K562 (cell line): ENCODE results near the gene COG4. TPM values are rescaled to one million over a fixed set of nuclear protein-coding genes. Genes with fewer than 3 reads are reported as not detected.

Experiments used
- C11orf30 ChIP-seq: fragments of 450-650 bp; IDR thresholded peaks from 2 replicates; pipeline ENCODE4 v1.6.1; 2016; ENCODE audit warnings: low read depth, mild to moderate bottlenecking
- CBX5 ChIP-seq: IDR thresholded peaks from 2 replicates; pipeline ENCODE4 v1.6.1; 2014; ENCODE audit warnings: low read depth, borderline replicate concordance
- CHAMP1 ChIP-seq: fragments of 450-650 bp; IDR thresholded peaks from 2 replicates; pipeline ENCODE4 v1.6.1; 2016; ENCODE audit warnings: mild to moderate bottlenecking
- ESRRB ChIP-seq: fragments of 250-450 bp; sonication (Bioruptor Pico); IDR thresholded peaks from 2 replicates; pipeline ENCODE4 v1.5.0; 2020; ENCODE audit warnings: mild to moderate bottlenecking, moderate library complexity, borderline replicate concordance
- GTF2B ChIP-seq: IDR thresholded peaks from 2 replicates; pipeline ENCODE4 v1.6.1; 2011; ENCODE audit not compliant: insufficient read length; ENCODE audit errors: extremely low read depth
- HCFC1 ChIP-seq: IDR thresholded peaks from 2 replicates; pipeline ENCODE4 v1.6.1; 2012; ENCODE audit warnings: low read depth, low read length, improper control_type of control experiment
- HDAC6 ChIP-seq: IDR thresholded peaks from 2 replicates; pipeline ENCODE4 v1.6.1; 2012; ENCODE audit warnings: low read depth, mild to moderate bottlenecking, control low read depth, inconsistent platforms, low read length, moderate library complexity
- MNT ChIP-seq, 2 experiments: fragments of 450-650 bp; conservative IDR thresholded peaks; 2 replicates each; pipeline ENCODE4 v1.6.1; 2017; ENCODE audit warnings: mild to moderate bottlenecking in 2 of 2, moderate library complexity in 2 of 2
- NCOA2 ChIP-seq, 2 experiments: fragments of 450-650 bp; IDR thresholded peaks; 2 replicates each; pipeline ENCODE4 v1.6.1; 2018; ENCODE audit warnings: mild to moderate bottlenecking in 2 of 2, moderate library complexity in 1 of 2; ENCODE audit not compliant: partially characterized antibody in 2 of 2
- SAFB ChIP-seq: fragments of 200-400 bp; formaldehyde crosslinking; IDR thresholded peaks from 2 replicates; pipeline ENCODE4 v1.6.1; 2017; ENCODE audit warnings: low read depth, low read length, borderline replicate concordance
- SIX5 ChIP-seq, 2 experiments: IDR thresholded peaks; 2 replicates each; pipeline ENCODE4 v1.6.1; 2011; ENCODE audit warnings: low read length in 2 of 2, borderline replicate concordance in 1 of 2, low read depth in 1 of 2, mild to moderate bottlenecking in 1 of 2, moderate library complexity in 1 of 2; ENCODE audit not compliant: insufficient read depth in 1 of 2
- SUPT5H ChIP-seq: fragments of 450-650 bp; IDR thresholded peaks from 2 replicates; pipeline ENCODE4 v1.6.1; 2016
- TBP ChIP-seq: optimal IDR thresholded peaks from 2 replicates; pipeline ENCODE3; 2011; ENCODE audit warnings: low read depth, low read length, improper control_type of control experiment
- TCF7L2 ChIP-seq: fragments of 150-350 bp; IDR thresholded peaks from 2 replicates; pipeline ENCODE4 v1.6.1; 2016; ENCODE audit warnings: low read depth, mild to moderate bottlenecking, low read length, moderate library complexity
- TRIM28 ChIP-seq: fragments of 450-650 bp; IDR thresholded peaks from 2 replicates; pipeline ENCODE4 v1.6.1; 2017
- XRCC5 ChIP-seq: fragments of 200-400 bp; formaldehyde crosslinking; IDR thresholded peaks from 2 replicates; pipeline ENCODE4 v1.6.1; 2017; ENCODE audit warnings: low read depth, mild to moderate bottlenecking, low read length
- ZFX ChIP-seq: sonication (generic); formaldehyde crosslinking; IDR thresholded peaks from 2 replicates; pipeline ENCODE4 v1.8.0; 2022; ENCODE audit warnings: mild to moderate bottlenecking, missing genetic modification reagents, moderate library complexity
- ZNF12 ChIP-seq: sonication (generic); formaldehyde crosslinking; IDR thresholded peaks from 2 replicates; pipeline ENCODE4 v1.4.0; 2020; ENCODE audit warnings: mild to moderate bottlenecking, missing genetic modification reagents
- ZNF133 ChIP-seq: fragments of 250-450 bp; sonication (Bioruptor Pico); IDR thresholded peaks from 2 replicates; pipeline ENCODE4 v1.4.0; 2020; ENCODE audit warnings: mild to moderate bottlenecking
- ZNF224 ChIP-seq: sonication (generic); formaldehyde crosslinking; IDR thresholded peaks from 2 replicates; pipeline ENCODE4 v1.8.0; 2022; ENCODE audit warnings: mild to moderate bottlenecking, missing genetic modification reagents
- ZNF277 ChIP-seq: fragments of 250-450 bp; sonication (Bioruptor Pico); IDR thresholded peaks from 2 replicates; pipeline ENCODE4 v1.8.0; 2022; ENCODE audit warnings: inconsistent platforms, mild to moderate bottlenecking, moderate library complexity, borderline replicate concordance
- ZNF282 ChIP-seq: sonication (generic); formaldehyde crosslinking; IDR thresholded peaks from 2 replicates; pipeline ENCODE4 v1.8.1; 2023; ENCODE audit warnings: missing genetic modification reagents
- ZNF551 ChIP-seq: fragments of 250-450 bp; sonication (Bioruptor Pico); IDR thresholded peaks from 2 replicates; pipeline ENCODE4 v1.5.0; 2021; ENCODE audit warnings: mild to moderate bottlenecking, moderate library complexity
- ZNF561 ChIP-seq: fragments of 450-650 bp; formaldehyde crosslinking; conservative IDR thresholded peaks from 2 replicates; pipeline ENCODE4 v1.4.0; 2020; ENCODE audit warnings: mild to moderate bottlenecking, moderate library complexity
- ZNF717 ChIP-seq: fragments of 250-450 bp; sonication (Bioruptor Pico); IDR thresholded peaks from 2 replicates; pipeline ENCODE4 v1.5.0; 2021
- polyA plus RNA-seq, 8 experiments: library from polyadenylated mRNA; depleted of rRNA in 4 of 8; stranded (reverse) in 5 of 8; unstranded in 3 of 8; fragments of >200 nt; fragmentation: Nextera tagmentation in 2 of 8; fragmentation: Illumina TruSeq in 1 of 8; extraction: Ambion mirVana in 2 of 8; extraction: Trizol in 1 of 8; gene quantifications; 2 replicates each; pipeline versions ENCODE4 v1.2.1 to v1.2.3, GENCODE V29; 2011 to 2014; ENCODE audit warnings: inconsistent platforms in 1 of 8, missing spikeins in 1 of 8
- total RNA-seq, 7 experiments: library from RNA; depleted of rRNA in 6 of 7; stranded (reverse); fragments of >200 nt in 6 of 7; fragmentation: Illumina TruSeq in 2 of 7; extraction: Trizol in 2 of 7; gene quantifications; 2 replicates each; pipeline versions ENCODE4 v1.2.1 to v1.2.3, GENCODE V29; 2011 to 2021; ENCODE audit warnings: low replicate concordance in 1 of 7

Gene COG4
- total and polyA plus RNA-seq, 9 of the 15 experiments (the other 6 are each of a cell fraction or from before 2014, with no cell fraction given): 13.7 to 73.9 (median 44.2) TPM

GRCh38 chr16:70437017-70437581 is 86.3 kb downstream of the COG4 start (continued):
- TF ChIP-seq ZNF717 (CRISPR knock-in tag) (no peak), SUPT5H (peak; percentile 45), ZNF282 (no peak), ZNF133 (CRISPR knock-in tag) (no peak), ESRRB (no peak), CHAMP1 (no peak), TBP (no peak), ZNF224 (CRISPR knock-in tag) (no peak), TCF7L2 (no peak), MNT (conservative IDR thresholded peaks at IDR 0.05) (peak; percentile 76 to 84), HCFC1 (0 out of 2 replicates have a peak, but pooled peaks have one; percentile 19), NCOA2 (IDR thresholded peaks at IDR 0.05; ENCODE audit: partially characterized antibody in 2 of 2) (no peak), XRCC5 (no peak), ZNF12 (0 out of 2 replicates have a peak, but pooled peaks have one; percentile 18), GTF2B (no peak), ZNF561 (CRISPR knock-in tag) (no peak), SAFB (no peak), C11orf30 (no peak), ZNF551 (CRISPR knock-in tag) (no peak), TRIM28 (no peak), HDAC6 (no peak), ZFX (CRISPR knock-in tag) (0 out of 2 replicates have a peak, but pooled peaks have one; percentile 28), SIX5 (IDR thresholded peaks at IDR 0.05; ENCODE audit: borderline replicate concordance in 1 of 2, insufficient read depth in 1 of 2, low read depth in 1 of 2, low read length in 2 of 2) (no peak), CBX5 (peak; percentile 42; the same call in 1 of the 2 replicates), ZNF277 (CRISPR knock-in tag) (no peak)
